A673 (cell line): ENCODE data around the gene CSAG1.

Experiments
- CTCF ChIP-seq: fragments of 300-800, 200-600 bp; sonication (generic); conservative IDR thresholded peaks from 2 replicates; pipeline ENCODE4 v1.5.1; 2017; ENCODE audit warnings: low read depth, mild to moderate bottlenecking, antibody characterized with exemption, low read length, moderate library complexity, mixed read lengths
- EZH2 ChIP-seq: fragments of 200-600 bp; sonication (generic); IDR thresholded peaks from 2 replicates; pipeline ENCODE4 v1.6.1; 2017; ENCODE audit warnings: borderline replicate concordance, low read depth, mild to moderate bottlenecking, mixed read lengths, antibody characterized with exemption, low read length; ENCODE audit not compliant: poor library complexity, severe bottlenecking

GRCh38 chrX:152738560-152738959 lies 5.0 kb upstream of the CSAG1 start:
- TF ChIP-seq CTCF (no peak), EZH2 (no peak)
